ENCODE measurements around the gene NPTXR.

The NPTXR gene

DNA sequence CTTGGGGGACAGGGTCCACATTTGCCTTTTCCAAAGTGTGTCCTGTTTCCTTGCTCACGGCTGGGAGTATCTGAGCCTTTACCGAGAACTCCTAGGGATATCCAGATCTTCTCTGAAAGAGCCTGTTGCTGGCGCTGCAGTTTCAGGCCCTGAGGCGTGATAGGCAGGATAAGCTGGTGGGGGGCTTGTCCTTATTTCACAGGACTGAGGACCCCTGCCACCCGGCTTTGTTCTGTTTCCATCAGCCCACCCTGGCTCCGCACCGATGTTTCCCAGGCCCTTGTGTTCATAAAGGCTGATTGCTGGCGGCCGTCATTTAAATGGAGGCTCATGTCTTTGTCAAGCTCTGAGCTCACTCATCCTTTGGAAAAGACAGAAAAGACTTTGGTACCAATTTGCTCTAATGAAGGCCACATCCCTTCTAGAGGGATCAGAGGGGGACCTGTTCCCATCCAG lies 9.4 kb upstream of the NPTXR start:
- DNase-seq (ENCODE audit: low read depth in 2 of 2) = no peak

DNA sequence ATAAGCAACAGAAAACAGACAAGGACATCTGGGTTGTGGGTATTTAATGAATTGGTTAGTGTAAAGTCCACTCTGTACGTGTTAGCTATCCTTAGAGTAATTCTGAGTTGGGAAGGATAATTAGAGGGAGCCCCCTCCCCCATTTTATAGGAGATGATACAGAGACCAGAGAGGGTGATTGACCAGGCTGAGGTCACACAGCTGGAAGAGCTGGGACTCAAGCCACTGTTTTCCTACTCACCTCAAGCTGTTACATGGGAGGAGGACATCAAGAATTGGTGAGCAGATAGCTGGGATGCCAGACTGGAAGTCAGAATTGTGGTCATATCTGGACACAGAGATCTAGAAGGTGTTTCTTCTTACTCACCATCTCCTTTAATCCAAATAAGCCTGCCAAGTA lies 8.7 kb upstream of the NPTXR start:
- no peak for DNase-seq (ENCODE audit: low read depth in 2 of 2)

- peak in 1 of 2 experiments; percentile 14 for DNase-seq (ENCODE audit: low read depth in 2 of 2)
These were observed 7.4 kb upstream of the NPTXR start for GRCh38 chr22:38850941-38851849.

DNA sequence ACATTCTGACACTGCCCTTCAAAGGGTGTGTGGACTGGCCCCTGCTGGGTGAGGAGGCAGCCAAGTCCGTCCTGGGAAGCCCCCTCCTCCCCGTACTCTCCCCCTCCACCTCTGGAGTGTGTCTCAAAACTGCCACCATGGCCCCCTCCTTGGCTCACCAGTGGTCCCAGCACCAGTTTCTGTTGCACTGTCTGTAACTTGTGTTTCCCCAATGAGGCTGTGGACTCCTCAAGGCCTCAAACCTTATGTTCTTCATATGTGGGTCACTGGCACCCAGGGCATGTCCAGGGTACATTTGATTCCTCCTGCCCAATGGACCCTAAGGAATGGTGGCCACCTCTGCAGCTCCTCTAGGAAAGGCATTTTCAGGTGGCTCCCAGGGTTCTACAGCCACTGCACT lies 6.6 kb upstream of the NPTXR start:
- no peak for DNase-seq (ENCODE audit: low read depth in 2 of 2)

GRCh38 chr22:38849811-38850210 lies 6.0 kb upstream of the NPTXR start:
- DNase-seq (ENCODE audit: low read depth in 2 of 2) = no peak

DNA sequence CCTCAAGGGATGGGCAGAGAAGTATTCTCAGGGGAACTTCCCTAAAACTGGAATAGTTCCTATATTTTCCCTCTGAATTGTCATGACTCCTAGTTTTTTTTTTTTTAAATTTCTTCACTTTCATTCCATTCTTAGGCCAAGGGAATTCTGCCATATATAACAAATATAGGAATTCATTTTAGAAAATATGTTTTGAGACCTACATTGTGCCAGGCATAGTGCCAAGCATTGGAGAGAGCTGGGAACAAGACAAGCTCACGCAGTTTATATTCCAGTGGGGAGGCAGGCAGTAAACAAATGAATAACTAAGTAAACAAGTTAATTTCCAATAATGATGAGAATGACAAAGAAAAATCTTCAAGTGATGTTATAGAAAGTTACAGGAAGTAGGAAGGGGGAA lies 2.6 kb upstream of the NPTXR start:
- DNase-seq (ENCODE audit: low read depth in 2 of 2) = no peak

DNA sequence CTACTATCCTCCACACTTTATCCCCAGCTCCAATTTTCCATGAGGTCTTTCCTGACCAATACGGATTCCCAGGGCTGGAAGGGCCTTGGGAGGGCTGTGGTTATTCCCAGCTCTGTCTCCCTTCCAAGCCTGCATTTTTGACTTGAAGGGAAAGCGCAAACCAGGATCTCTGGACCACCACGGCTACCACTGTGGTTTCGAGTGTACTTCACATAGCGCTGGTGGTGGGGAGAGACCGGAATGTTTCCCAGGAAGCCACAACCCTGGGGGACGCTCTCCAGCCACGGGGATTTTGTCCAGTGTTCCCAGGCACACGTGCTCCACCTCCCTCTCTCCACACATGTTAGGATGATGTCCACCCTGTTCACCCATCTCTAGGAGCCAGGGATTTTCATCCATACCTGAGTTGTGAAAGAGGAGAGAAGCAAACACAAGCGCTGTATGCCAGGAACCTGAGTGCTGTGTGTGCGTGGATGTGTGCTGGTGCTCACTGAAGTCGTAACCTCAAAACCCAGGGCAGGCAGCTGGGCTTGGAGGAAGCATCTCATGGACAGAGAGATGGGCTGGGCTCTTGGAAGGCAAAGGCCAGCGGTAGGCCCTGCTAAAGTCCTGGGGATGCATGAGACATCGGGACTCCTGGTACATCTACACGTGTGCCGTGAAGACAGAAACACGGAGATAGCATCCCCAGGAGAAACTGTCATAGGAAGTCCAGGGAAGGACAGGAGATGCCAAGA lies 1.3 kb upstream of the NPTXR start:
- DNase-seq (ENCODE audit: low read depth in 2 of 2) = no peak

GRCh38 chr22:38844315-38845003 lies 631 bp upstream of the NPTXR start:
- no peak for DNase-seq (ENCODE audit: low read depth in 2 of 2)

DNA sequence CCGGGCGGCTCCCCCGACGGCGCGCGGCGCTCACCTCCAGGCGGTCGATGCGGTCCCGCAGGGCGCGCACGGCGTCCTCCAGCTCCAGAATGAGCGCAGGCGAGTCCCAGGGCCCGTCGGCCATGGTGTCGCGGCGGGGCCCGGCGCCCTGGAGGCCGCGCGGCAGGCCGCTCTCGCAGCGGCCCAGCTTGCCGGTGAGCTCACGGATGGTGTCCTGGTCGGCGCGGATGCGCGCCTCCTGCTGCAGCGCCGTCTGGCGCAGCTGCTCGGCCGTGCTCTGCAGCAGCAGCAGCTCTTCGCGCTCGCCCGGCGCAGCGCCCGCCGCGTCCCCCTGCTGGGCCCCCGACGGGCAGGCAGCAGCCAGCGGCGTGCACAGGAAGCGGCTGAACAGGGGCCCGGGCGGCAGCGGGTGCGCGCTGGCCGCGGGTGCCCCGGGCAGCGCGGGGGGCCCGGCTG lies 599 bp downstream of the NPTXR start:
- DNase-seq (ENCODE audit: low read depth in 2 of 2) = peak; percentile 40 to 42

GRCh38 chr22:38842512-38843200 lies 1.2 kb downstream of the NPTXR start:
- no peak for DNase-seq (ENCODE audit: low read depth in 2 of 2)

GRCh38 chr22:38841635-38842034 lies 2.2 kb downstream of the NPTXR start:
- no peak for DNase-seq (ENCODE audit: low read depth in 2 of 2)

GRCh38 chr22:38841211-38841610 lies 2.6 kb downstream of the NPTXR start:
- DNase-seq (ENCODE audit: low read depth in 2 of 2) = no peak

- DNase-seq (ENCODE audit: low read depth in 2 of 2) = no peak
These were observed 3.7 kb downstream of the NPTXR start for GRCh38 chr22:38840129-38840528.

GRCh38 chr22:38839686-38840085 lies 4.1 kb downstream of the NPTXR start:
- no peak for DNase-seq (ENCODE audit: low read depth in 2 of 2)

DNA sequence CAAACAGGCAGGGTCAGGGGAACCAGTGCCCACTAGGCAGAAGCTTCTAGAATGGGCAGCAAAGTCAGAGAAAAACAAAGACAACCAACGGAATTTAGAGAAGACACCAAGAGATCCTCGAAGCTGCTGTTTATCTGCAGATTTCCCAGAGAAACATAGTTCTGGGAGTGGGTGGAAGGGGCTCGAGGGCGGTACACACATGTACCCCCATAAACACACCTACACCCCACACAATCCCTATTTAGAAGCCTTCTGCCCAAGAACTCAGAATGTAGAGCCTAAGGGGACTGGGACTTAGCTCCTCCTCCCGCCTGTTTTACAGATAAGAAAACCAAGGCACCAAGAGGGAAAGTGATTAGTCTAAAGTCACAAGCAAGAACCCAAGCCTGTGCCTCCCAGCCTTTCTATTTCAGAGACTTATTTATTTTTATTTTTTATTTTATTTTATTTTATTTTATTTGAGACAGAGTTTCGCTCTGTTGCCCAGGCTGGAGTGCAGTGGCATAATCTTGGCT lies 6.4 kb downstream of the NPTXR start:
- DNase-seq (ENCODE audit: low read depth in 2 of 2) = no peak

DNA sequence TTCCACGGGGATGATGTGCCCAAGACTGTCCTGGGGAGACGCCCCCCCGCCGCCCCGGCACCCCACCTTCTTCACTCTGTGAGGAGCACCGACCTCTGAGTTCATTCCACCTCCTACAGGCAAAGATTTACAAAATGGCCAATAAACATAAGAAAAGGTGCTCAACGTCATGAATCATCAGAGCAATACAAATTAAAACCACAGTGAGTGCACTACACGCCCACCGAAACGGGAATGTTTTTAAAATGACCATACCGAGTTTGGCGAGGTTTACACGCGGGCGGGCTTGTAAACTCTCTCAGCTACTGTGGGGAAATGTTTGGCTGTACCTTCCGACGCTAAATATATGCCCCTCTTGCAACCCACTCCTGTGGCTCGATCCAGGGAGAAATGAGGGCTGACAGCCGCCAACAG lies 7.9 kb downstream of the NPTXR start:
- no peak for DNase-seq (ENCODE audit: low read depth in 2 of 2)

- no peak for DNase-seq (ENCODE audit: low read depth in 2 of 2)
These were observed 8.8 kb downstream of the NPTXR start for GRCh38 chr22:38834991-38835390.

DNA sequence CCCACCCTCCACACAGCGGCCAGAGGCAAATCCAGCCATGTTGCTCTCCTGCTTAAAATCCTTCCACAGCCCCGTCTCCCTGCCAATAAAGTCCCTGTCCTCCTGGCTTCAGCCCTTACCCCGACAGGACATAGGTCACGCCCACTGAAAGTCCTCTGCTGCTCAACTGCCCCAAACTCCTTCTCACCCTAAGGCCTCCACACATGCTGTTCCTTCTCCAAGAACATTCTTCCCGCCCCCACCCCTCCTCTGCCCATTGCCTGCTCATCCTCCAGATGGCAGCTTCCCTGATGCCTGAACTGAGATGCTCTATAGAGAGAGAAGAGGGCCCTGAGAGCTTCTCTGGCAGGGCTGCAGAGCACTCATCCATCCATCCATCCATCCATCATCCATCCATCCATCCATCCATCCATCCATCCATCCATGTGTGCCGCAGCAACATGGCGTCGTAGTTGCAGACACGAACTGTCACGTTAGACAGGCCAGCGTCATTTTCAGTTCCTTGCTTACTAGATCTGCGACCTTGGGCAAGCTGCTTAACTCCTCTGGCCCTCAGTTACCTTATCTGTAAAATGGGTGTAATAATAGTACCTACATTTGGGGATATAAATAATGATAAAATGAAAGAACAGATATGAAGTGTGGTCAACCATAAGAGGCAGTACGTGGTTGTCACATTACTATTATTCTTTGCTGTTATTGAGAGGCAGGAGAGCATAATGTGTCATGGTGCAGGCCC lies 9.4 kb downstream of the NPTXR start:
- no peak for DNase-seq (ENCODE audit: low read depth in 2 of 2)

- no peak for DNase-seq (ENCODE audit: low read depth in 2 of 2)
These were observed 10.8 kb downstream of the NPTXR start for GRCh38 chr22:38833061-38833460.
